Measurements from ENCODE around the gene SP140L. TPM values are rescaled to one million over a fixed set of nuclear protein-coding genes. Genes with fewer than 3 reads are reported as not detected.

SP140L gene
- total RNA-seq, 2 donors from 2014 or later, result 0.82 to 2.9 TPM

DNA sequence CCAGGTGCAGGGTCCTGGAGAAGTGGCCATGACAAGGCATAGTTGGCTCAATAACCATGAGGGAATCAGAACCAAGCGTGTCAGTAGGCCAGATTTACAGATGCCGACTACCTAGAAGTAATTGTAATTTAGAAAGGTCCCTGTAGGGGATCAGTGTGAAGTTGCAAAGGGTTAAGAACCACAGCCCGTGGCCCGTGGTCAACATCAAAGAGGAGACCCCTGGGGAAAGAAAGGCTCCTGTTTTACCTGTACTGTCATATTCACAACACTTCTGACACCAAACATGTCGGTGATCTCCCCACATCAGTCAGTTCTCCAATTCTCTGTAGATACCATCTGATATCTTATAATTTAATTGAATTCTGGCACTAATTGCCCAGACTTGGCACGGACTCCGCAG lies 120.0 kb downstream of the SP140L start:
- H3K9me3 Mint-ChIP-seq, result no peaks in the 10 kb centered on the region

GRCh38 chr2:230447455-230448451 lies 120.8 kb downstream of the SP140L start:
- Histone ChIP-seq H3K27me3 (ENCODE audit: control insufficient read depth, insufficient read depth, low read length, poor library complexity, severe bottlenecking) (no peaks in the 10 kb centered on the region), H3K27ac (ENCODE audit: low read depth, low read length) (no peak overlapping the region), H3K9me3 (ENCODE audit: control insufficient read depth, low read length) (no peaks in the 10 kb centered on the region), H3K4me1 (ENCODE audit: control insufficient read depth, insufficient read depth, low read length) (no peaks in the 10 kb centered on the region), H3K4me3 (ENCODE audit: low read length) (no peak overlapping the region), H3K9ac (ENCODE audit: extremely low read depth, low read length, poor library complexity, severe bottlenecking) (no peak overlapping the region), H3K36me3 (ENCODE audit: control insufficient read depth, insufficient read depth, low read length) (no peaks in the 10 kb centered on the region)
- TF ChIP-seq, protein P1, sequence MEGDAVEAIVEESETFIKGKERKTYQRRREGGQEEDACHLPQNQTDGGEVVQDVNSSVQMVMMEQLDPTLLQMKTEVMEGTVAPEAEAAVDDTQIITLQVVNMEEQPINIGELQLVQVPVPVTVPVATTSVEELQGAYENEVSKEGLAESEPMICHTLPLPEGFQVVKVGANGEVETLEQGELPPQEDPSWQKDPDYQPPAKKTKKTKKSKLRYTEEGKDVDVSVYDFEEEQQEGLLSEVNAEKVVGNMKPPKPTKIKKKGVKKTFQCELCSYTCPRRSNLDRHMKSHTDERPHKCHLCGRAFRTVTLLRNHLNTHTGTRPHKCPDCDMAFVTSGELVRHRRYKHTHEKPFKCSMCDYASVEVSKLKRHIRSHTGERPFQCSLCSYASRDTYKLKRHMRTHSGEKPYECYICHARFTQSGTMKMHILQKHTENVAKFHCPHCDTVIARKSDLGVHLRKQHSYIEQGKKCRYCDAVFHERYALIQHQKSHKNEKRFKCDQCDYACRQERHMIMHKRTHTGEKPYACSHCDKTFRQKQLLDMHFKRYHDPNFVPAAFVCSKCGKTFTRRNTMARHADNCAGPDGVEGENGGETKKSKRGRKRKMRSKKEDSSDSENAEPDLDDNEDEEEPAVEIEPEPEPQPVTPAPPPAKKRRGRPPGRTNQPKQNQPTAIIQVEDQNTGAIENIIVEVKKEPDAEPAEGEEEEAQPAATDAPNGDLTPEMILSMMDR (conservative IDR thresholded peaks at IDR 0.05), result no peak
- no peaks in the 10 kb centered on the region for H3K27me3 Mint-ChIP-seq (ENCODE audit: insufficient read depth)
- WGBS, 2 experiments (ENCODE audit: insufficient coverage in 1 of 2, insufficient read length in 1 of 2), result 86% methylated on average over 4 to 8 of the region's 8 CpGs
- H3K36me3 Mint-ChIP-seq (ENCODE audit: low read depth), result no peaks in the 10 kb centered on the region
- H3K4me3 Mint-ChIP-seq, result no peak overlapping the region
- H3K27ac Mint-ChIP-seq, result no peak overlapping the region
- H3K4me1 Mint-ChIP-seq, result no peaks in the 10 kb centered on the region
- no peaks in the 10 kb centered on the region for H3K9me3 Mint-ChIP-seq
- no peak for DNase-seq

More for the DNA sequence above, 120.0 kb downstream of the SP140L start:
- H3K36me3 ChIP-seq (ENCODE audit: control insufficient read depth, insufficient read depth, low read length), result no peaks in the 10 kb centered on the region
- Mint-ChIP-seq H3K4me1 (no peaks in the 10 kb centered on the region), H3K4me3 (no peak overlapping the region), H3K27me3 (ENCODE audit: insufficient read depth) (no peaks in the 10 kb centered on the region), H3K36me3 (ENCODE audit: low read depth) (no peaks in the 10 kb centered on the region), H3K27ac (no peak overlapping the region)
- H3K4me3 ChIP-seq (ENCODE audit: low read length), result no peak overlapping the region
- TF ChIP-seq, protein P1 (conservative IDR thresholded peaks at IDR 0.05), result no peak
- H3K9me3 ChIP-seq (ENCODE audit: control insufficient read depth, low read length), result no peaks in the 10 kb centered on the region
- no peaks in the 10 kb centered on the region for H3K27me3 ChIP-seq (ENCODE audit: control insufficient read depth, insufficient read depth, low read length, poor library complexity, severe bottlenecking)
- no peak for DNase-seq
- no peak overlapping the region for H3K9ac ChIP-seq (ENCODE audit: extremely low read depth, low read length, poor library complexity, severe bottlenecking)
- 79 to 89% methylated on average over 6 to 7 of the region's 7 CpGs for WGBS, 2 experiments (ENCODE audit: insufficient coverage in 1 of 2, insufficient read length in 1 of 2)
- H3K27ac ChIP-seq (ENCODE audit: low read depth, low read length), result no peak overlapping the region
- no peaks in the 10 kb centered on the region for H3K4me1 ChIP-seq (ENCODE audit: control insufficient read depth, insufficient read depth, low read length)

GRCh38 chr2:230449901-230450467 lies 123.0 kb downstream of the SP140L start:
- Histone ChIP-seq H3K4me1 (ENCODE audit: control insufficient read depth, insufficient read depth, low read length) (no peaks in the 10 kb centered on the region), H3K36me3 (ENCODE audit: control insufficient read depth, insufficient read depth, low read length) (no peaks in the 10 kb centered on the region), H3K9ac (ENCODE audit: extremely low read depth, low read length, poor library complexity, severe bottlenecking) (no peak overlapping the region), H3K4me3 (ENCODE audit: low read length) (no peak overlapping the region), H3K27me3 (ENCODE audit: control insufficient read depth, insufficient read depth, low read length, poor library complexity, severe bottlenecking) (no peaks in the 10 kb centered on the region), H3K27ac (ENCODE audit: low read depth, low read length) (no peak overlapping the region), H3K9me3 (ENCODE audit: control insufficient read depth, low read length) (no peaks in the 10 kb centered on the region)
- H3K36me3 Mint-ChIP-seq (ENCODE audit: low read depth), result no peaks in the 10 kb centered on the region
- no peaks in the 10 kb centered on the region for H3K9me3 Mint-ChIP-seq
- 88 to 97% methylated on average over 3 to 5 of the region's 6 CpGs for WGBS, 2 experiments (ENCODE audit: insufficient coverage in 1 of 2, insufficient read length in 1 of 2)
- no peak overlapping the region for H3K4me3 Mint-ChIP-seq
- no peaks in the 10 kb centered on the region for H3K4me1 Mint-ChIP-seq
- H3K27me3 Mint-ChIP-seq (ENCODE audit: insufficient read depth), result no peaks in the 10 kb centered on the region
- TF ChIP-seq, protein P1 (conservative IDR thresholded peaks at IDR 0.05), result no peak
- no peak overlapping the region for H3K27ac Mint-ChIP-seq
- DNase-seq, result no peak
